PC-9 (cell line): ENCODE results near the gene UBXN6. TPM values are rescaled to one million over a fixed set of nuclear protein-coding genes. Genes with fewer than 3 reads are reported as not detected.
A peak's percentile ranks its signal among the peaks of the same experiment; 100 is the strongest.

Source experiments
- BruUV-seq: library from RNA; stranded (reverse); fragments of 400-500 nt; replicated peaks from 2 replicates; lab custom pipeline; 2021; lab: Mats Ljungman, UMichigan
- CTCF ChIA-PET: fragments of 300-600 bp; sonication (Branson Sonifier 250); formaldehyde crosslinking; loops from one replicate; lab custom pipeline; 2022; ENCODE audit warnings: antibody characterized with exemption; lab: Charles Lee
- POLR2A ChIA-PET: fragments of 300-600 bp; sonication (Branson Sonifier 250); formaldehyde crosslinking; loops from one replicate; lab custom pipeline; 2022; ENCODE audit warnings: antibody characterized with exemption; ENCODE audit not compliant: unreplicated experiment; lab: Charles Lee
- DNase-seq, 2 experiments: peaks; one replicate each; pipeline versions ENCODE4 v3.0.0 to v3.0.0-alpha.2; 2015 to 2022; ENCODE audit warnings: mixed read lengths in 1 of 2
- H2AFZ ChIP-seq: fragments of 200-600 bp; sonication (generic); 2 replicates; pipeline ENCODE4 v1.8.1; 2017; ENCODE audit warnings: antibody characterized with exemption
- H3F3A ChIP-seq: fragments of 200-600 bp; sonication (generic); 2 replicates; pipeline ENCODE4 v1.8.1; 2017; ENCODE audit warnings: antibody characterized with exemption, mild to moderate bottlenecking, low read depth; ENCODE audit not compliant: insufficient read depth
- H3K27ac ChIP-seq: fragments of 200-600 bp; sonication (generic); 2 replicates; pipeline ENCODE4 v1.6.1; 2016; ENCODE audit warnings: mixed run types
- H3K27me3 ChIP-seq: fragments of 200-600 bp; sonication (generic); 2 replicates; pipeline ENCODE4 v1.6.1; 2016; ENCODE audit warnings: low read depth, mixed run types; ENCODE audit not compliant: insufficient read depth
- H3K36me3 ChIP-seq: fragments of 200-600 bp; sonication (generic); 2 replicates; pipeline ENCODE4 v1.6.1; 2016; ENCODE audit warnings: low read depth, mixed run types
- H3K4me1 ChIP-seq: fragments of 200-600 bp; sonication (generic); replicated peaks from 2 replicates; pipeline ENCODE4 v1.6.1; 2016; ENCODE audit warnings: mixed run types; ENCODE audit not compliant: insufficient read depth
- H3K4me2 ChIP-seq: fragments of 200-600 bp; sonication (generic); 2 replicates; pipeline ENCODE4 v1.6.1; 2017; ENCODE audit warnings: mixed run types
- H3K4me3 ChIP-seq: fragments of 200-600 bp; sonication (generic); 2 replicates; pipeline ENCODE4 v1.6.1; 2016; ENCODE audit warnings: mixed run types
- H3K79me2 ChIP-seq: fragments of 200-600 bp; sonication (generic); 2 replicates; pipeline ENCODE4 v1.6.1; 2017; ENCODE audit warnings: low read depth, mixed run types
- H3K9me2 ChIP-seq: fragments of 200-600 bp; sonication (generic); 2 replicates; pipeline ENCODE4 v1.8.1; 2017; ENCODE audit warnings: mild to moderate bottlenecking; ENCODE audit not compliant: insufficient read depth
- H3K9me3 ChIP-seq: fragments of 200-600 bp; sonication (generic); 2 replicates; pipeline ENCODE4 v1.8.1; 2016; ENCODE audit warnings: low read depth; ENCODE audit not compliant: insufficient read depth
- H4K20me1 ChIP-seq: fragments of 200-600 bp; sonication (generic); 2 replicates; pipeline ENCODE4 v1.8.1; 2017; ENCODE audit not compliant: insufficient read depth
- CTCF ChIP-seq: fragments of 200-600 bp; sonication (generic); conservative IDR thresholded peaks from 2 replicates; pipeline ENCODE4 v1.6.1; 2017; ENCODE audit warnings: mixed run types, antibody characterized with exemption, mild to moderate bottlenecking, moderate library complexity
- EZH2 ChIP-seq: fragments of 200-600 bp; sonication (generic); IDR thresholded peaks from 2 replicates; pipeline ENCODE4 v1.8.0; 2017; ENCODE audit warnings: antibody characterized with exemption, low read depth
- intact Hi-C: fragments of 100-400 bp; cut with micrococcal nuclease; formaldehyde crosslinking; loops from one replicate; pipeline ENCODE4 v1.10.0; 2022; ENCODE audit not compliant: unreplicated experiment
- total RNA-seq: library from RNA; stranded (reverse); gene quantifications from 2 replicates; pipeline ENCODE4 v1.2.3, GENCODE V29; 2021

Gene UBXN6
- total RNA-seq, 1 experiment from 2014 or later, result 79.4 TPM

- no peak for DNase-seq
- Histone ChIP-seq H3K4me3 (peak overlapping the region; percentile 64; the same call in 1 of the 2 replicates), H3K79me2 (peaks cover 20% of the 10 kb centered on the region), H3K4me2 (peak overlapping the region; percentile 74), H3K9me3 (no peaks in the 10 kb centered on the region), H3K4me1 (no peaks in the 10 kb centered on the region), H3K9me2 (no peaks in the 10 kb centered on the region), H3K36me3 (no peaks in the 10 kb centered on the region), H4K20me1 (peaks cover 11% of the 10 kb centered on the region), H3K27me3 (no peaks in the 10 kb centered on the region), H2AFZ (no peak overlapping the region), H3K27ac (no peak overlapping the region), H3F3A (peaks cover 6% of the 10 kb centered on the region; the same call in 1 of the 2 replicates)
- ChIA-PET CTCF (interaction anchor here (0.7 kb wide), 1 partner anchor 185 kb away, joined by 4 read pairs; no protein-coding TSS in a partner anchor), POLR2A (no interaction called here)
- intact Hi-C loops, result loop anchor here (5.0 kb wide), 1 partner anchor 181 kb away; the partner anchor contains the start of gene TNFAIP8L1
- no TSS peak for BruUV-seq
- TF ChIP-seq CTCF (no peak), EZH2 (no peak)
Observed at GRCh38 chr19:4455719-4456475, 1.7 kb downstream of the UBXN6 start.

DNA sequence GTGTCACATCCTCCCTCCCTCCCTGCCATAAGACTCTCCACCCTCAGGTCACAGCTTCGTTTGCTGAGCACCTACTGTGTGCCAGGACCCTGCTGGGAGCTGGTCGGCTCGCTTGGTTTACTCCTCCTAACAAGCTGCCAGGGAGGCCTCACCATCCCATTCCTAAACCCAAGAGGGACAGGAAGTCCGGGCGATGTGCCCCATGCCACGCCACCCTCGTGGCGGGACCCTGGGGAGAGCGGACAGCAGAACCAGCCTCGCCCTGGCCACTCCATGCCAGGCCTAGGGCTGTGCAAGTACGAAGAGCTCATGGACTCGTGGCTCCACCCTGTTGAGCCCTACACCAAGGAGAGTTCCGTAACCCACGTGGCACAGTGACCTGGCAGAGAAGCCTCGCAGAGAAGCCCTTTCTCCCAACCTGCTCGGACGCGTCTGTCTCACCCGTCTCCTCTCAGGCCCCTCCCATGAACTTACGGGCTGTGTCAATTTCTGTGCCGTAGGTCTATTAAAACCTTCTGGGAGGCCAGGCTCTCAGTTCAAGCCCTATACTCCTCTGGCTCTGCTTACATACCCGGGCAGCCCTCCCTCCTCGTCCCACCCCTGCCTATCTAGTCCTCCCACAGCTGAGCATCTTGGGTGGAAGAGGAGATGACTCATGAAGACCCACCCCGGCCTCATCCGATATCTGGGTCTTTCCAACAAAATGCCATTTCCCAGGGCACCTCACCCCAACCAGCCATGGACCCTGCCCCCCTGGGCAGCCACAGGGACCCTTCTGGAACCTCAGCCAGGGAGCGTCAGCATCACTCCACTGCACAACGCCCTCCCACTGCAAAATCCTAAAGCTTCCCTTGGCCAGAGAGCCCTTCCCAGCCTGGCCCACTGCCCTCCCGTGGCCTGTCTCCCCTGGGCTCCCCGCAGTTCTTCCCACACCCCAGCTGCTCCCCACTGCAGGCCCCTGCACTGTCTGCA is 2.6 kb downstream of the UBXN6 start:
- no peak overlapping the region for H3K4me2 ChIP-seq
- no peaks in the 10 kb centered on the region for H3K4me1 ChIP-seq
- H4K20me1 ChIP-seq, result peaks cover 11% of the 10 kb centered on the region
- CTCF ChIA-PET, result no interaction called here
- POLR2A ChIA-PET, result no interaction called here
- no peak overlapping the region for H3K4me3 ChIP-seq
- peaks cover 6% of the 10 kb centered on the region; the same call in 1 of the 2 replicates for H3F3A ChIP-seq
- no peaks in the 10 kb centered on the region for H3K9me3 ChIP-seq
- H2AFZ ChIP-seq, result no peak overlapping the region
- no peaks in the 10 kb centered on the region for H3K36me3 ChIP-seq
- H3K27me3 ChIP-seq, result no peaks in the 10 kb centered on the region
- DNase-seq, result no peak
- H3K79me2 ChIP-seq, result peaks cover 20% of the 10 kb centered on the region
- no peaks in the 10 kb centered on the region for H3K9me2 ChIP-seq
- TF ChIP-seq EZH2, result no peak
- TF ChIP-seq CTCF, result no peak
- BruUV-seq, result no TSS peak
- intact Hi-C loops, result loop anchor here (5.0 kb wide), 1 partner anchor 182 kb away; the partner anchor contains the start of gene TNFAIP8L1
- H3K27ac ChIP-seq, result no peak overlapping the region
